ENCODE results near the gene ZNF691. TPM values are rescaled to one million over a fixed set of nuclear protein-coding genes. Genes with fewer than 3 reads are reported as not detected.
"Not testable (repeated sequence)": the region's sequence is repeated elsewhere in the genome, so short reads cannot be mapped to it uniquely, and the experiment has no call there.

Gene ZNF691, protein sequence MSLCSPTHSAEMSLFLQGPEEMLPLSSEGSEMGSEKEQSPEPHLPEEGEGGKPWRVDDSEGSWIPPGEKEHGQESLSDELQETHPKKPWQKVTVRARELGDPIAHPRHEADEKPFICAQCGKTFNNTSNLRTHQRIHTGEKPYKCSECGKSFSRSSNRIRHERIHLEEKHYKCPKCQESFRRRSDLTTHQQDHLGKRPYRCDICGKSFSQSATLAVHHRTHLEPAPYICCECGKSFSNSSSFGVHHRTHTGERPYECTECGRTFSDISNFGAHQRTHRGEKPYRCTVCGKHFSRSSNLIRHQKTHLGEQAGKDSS
- total RNA-seq (2014; rRNA removed; shearing (Covaris generic)), result 6.3 and 9.3 TPM in 2 replicates
- 9.3 and 16.6 TPM in 2 replicates for polyA plus RNA-seq (2014; cell fraction: nucleus; rRNA removed)

DNA sequence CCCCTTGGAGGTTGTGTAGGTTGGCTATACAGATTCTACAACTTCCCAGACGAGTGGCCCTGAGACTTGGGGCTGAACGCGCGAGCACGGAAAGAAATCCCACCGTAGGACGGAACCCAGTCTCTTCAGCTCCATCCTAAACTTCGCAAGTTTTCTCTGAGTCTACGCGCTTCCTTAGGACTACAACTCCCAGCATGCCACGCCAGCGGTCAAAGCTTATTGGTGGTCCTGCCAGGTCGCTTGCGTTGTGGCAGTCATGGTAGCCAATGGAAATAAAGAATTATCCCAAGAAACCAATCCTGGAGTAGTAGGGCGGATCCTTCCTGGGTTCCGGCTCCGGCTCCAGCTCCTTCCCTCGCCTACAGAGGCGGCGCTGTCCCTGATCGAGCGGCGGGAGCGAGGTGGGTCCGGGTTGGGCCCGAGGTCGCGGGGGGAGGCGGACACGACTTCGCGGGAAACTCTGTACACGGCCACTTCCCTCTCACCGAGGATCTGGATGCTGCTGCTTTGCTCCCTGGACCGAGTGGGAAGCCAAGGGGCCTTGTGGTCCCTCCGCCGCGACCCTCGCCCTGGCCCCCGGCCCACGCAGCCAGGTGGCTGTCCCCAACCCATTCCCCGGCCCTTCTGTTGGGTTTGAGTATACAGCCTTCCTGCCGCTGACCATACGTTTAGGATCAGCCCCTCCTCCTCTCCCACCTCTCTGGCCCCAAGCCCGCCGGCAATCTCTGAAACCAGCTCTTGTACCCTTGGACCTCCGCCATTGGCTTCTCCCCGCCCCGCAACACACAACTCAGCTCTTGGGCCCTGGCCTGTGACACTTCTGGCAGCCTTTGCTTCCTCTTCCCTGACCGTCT lies at the start of gene ZNF691:
TSS of gene ZNF691 (plus strand) at position 357 of the 854 bp plus-strand sequence. CDS start 3,046 bp downstream, outside the sequence.
- DNase-seq (ENCODE audit: extremely low read depth, low read depth), result peak; percentile 94

DNA sequence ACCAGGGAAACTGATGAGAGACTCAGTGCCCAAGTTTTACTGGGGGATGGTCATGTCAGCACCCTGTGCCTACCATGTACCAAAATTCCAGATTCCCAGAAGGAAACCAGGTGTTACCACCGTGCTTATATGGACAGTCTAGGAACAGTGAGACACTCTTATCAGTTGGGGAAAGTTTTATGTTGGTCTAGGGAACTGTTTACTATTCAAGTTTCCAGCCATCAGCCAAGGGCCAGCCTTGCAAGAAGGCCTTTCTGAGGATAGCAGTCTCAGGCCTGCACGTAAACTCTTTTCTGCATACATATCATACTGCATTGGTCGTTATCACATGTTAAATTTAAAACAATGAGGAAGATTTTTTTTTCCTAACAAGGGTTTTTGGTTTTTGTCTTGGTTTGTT lies 49.0 kb upstream of the ZNF691 start:
- DNase-seq (ENCODE audit: extremely low read depth, low read depth), result no peak

DNA sequence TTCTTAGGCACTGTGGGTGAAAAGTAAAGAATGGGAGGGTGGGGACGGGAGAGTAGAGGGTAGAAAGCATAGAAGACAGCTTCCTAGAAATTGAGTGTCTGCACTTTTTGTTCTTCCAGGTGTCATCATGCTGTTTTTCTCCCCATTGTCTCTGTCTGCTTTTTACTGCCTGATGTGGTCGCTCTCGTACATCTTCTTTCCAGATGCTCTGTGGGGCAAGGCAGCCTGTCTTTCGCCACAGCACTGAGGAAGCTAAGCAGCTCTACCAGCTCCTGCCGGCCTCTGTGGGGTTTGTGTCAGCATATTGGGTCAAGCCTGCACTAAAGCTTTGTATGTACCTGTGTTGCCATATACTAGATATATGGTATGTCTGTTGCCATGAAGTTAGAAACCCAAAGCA lies 48.4 kb upstream of the ZNF691 start:
- DNase-seq (ENCODE audit: extremely low read depth, low read depth), result no peak

DNA sequence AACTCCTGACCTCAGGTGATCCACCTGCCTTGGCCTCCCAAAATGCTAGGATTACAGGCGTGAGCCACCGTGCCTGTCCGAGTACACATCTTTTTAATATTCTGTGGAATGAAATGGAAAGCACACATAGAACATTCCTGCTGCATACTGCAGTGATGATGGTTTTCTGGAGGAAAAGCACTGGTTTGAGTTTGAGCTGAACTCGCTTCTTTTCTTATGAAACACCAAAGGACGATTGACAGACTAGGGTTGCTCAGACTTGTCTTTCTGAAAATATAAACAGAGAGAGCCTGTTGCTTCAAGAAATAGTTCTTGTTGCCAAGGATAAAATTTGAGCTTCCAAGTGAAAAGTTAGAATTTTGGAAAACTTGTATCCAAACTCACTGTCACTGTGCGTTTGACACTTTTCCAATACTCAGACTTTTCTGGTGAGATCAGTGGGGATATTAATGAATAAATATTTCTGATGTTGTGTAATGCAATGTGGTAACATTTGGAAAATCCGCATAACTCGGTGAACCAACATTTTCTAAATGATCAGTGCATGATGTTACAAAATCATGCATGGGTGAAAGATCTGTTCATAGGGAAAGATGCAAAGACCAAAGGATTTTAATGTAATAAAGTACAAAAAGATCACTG lies 44.5 kb upstream of the ZNF691 start:
- DNase-seq (ENCODE audit: extremely low read depth, low read depth), result no peak

DNA sequence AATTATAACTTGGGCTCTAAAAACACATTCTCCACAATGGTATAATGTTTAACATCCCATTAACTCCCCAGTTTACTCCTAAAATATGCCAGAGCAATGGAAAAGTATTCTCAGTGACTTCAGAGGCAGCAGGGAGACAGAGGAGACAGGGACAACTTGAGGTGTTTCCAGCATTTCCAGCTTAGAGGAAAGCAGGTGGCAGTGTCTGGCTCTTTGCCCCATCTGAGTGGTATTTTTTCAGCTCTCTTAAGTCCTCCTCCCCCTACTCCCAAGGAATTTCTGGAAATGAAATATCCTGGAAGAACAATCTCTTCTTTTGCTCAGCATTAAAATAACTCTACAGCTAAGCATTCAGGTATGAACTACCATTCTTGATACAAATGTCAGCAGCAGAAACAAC lies 40.2 kb upstream of the ZNF691 start:
- no peak for DNase-seq (ENCODE audit: extremely low read depth, low read depth)

DNA sequence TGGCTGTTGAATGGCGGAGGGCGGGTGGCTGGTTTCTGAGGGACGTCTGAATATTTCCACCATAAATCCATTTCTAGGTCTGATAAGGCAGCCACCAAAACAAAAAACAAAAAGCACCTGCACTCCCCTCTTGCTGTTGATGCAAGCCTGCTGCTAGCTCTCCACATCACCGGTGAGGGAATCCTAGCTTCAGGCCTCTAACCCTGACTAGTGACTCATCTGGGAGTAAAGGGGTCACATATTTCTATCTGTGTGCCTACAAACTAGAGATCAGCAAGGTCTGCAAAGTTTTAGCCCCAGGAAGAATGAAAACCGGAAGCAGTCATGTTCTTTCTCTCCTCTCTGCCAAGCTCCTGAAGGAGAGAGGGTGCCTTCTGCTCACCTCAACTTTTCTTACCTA lies 39.8 kb upstream of the ZNF691 start:
- no peak for DNase-seq (ENCODE audit: extremely low read depth, low read depth)

DNA sequence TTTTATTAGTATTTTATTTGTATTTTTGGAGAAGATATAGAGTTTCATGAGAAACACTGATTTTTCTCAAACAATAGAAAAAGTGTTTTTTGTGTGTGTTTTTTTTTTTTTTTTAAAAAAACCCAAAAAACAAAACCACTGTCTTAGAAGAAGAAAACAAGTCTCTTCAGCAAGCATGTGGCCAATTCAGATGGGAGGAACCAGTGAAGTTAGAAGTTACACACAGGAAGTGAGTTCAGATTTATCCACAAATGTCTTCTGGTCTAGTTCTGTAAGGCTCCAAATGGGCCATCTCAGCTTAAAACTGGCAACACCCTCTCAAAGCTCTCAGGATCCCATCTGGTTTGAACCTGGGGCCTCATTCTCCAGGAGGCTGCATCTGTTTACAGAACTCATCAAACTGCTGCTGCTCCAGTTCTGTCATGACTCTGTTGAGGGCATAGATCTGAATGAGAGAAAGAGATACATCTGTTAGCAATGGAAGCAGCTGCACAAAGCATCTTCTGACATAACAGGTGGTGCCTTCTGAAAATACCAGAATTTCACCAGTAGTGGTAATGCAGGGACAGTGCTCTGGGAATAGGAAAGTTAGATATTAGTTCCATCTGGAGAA lies 39.3 kb upstream of the ZNF691 start:
- DNase-seq (ENCODE audit: extremely low read depth, low read depth), result no peak

DNA sequence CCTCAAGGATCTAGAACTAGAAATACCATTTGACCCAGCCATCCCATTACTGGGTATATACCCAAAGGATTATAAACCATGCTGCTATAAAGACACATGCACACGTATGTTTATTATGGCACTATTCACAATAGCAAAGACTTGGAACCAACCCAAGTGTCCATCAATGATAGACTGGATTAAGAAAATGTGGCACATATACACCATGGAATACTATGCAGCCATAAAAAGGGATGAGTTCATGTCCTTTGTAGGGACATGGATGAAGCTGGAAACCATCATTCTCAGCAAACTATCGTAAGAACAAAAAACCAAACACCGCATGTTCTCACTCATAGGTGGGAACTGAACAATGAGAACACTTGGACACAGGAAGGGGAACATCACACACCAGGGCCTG lies 31.6 kb upstream of the ZNF691 start:
- DNase-seq (ENCODE audit: extremely low read depth, low read depth), result not testable (repeated sequence)

DNA sequence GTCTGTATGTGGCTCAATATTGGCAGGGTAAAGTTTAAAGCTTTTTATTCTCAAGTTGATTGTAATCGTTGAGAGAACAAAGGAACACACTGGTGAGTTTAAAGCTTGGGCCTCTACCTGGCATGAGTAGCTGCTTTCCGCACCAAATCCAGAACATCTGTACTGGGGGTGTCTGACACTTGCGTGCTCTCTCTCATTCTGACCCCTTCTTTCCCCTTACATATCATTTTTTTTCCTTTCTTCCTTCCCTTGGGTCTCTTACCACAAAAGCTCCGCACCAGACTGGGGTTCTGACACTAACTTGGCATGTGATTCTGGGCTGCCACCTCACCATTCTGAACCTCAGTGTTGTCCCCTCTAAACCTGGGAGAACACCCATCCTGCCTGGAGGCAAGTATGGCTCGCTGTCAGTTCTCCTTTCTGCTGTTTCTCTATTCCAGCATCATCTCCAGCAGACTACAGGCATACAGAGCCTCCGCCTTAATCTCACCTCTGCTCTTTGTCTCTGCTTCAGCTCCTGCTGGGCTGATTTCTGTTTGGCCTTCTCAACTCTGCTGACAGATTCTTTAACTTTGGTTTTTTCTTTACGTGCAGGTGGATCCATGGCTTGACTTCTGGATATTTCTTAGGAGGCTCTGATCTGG lies 30.4 kb upstream of the ZNF691 start:
- no peak for DNase-seq (ENCODE audit: extremely low read depth, low read depth)

DNA sequence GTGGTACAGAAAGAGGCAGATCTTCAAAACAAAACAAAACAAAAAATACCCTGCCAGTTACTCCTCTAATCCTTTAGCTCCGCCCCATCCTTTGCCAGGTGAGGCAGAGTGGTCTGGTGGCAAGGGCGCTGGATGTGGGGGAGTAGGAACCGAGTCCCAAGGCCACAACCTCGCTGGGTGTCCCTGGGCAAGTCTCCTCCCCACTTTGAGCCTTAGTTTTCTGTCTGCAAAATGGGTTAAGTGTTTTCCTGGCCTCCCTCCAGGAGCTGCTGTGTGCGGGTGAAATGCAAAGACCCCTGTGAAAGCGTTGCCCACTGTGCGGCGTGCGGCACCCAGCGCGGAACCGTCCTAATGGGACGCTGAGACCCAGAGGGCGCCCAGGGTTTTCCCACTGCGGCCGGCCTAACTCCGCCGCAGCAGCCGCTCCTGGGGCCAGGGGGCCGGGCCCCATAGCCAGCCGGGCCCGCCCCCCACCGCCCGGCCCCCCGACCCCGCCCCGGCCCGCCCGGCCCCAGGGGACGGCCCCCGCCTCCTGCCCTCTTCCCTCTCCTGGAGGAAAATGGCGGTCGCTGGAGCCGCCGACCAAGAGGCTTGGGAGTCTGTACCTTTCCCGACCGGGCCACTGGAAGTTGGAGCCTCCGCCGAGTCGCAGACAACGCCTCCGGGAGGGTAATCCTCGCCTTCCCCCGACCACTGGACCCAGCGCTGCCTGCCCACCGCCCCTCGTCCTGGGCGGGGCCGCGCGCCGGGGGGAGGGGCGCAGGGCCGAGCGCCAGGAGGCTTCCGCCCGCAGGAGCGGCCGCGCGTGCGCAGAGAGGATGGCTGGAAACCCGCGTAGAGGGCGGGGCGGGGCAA lies 29.6 kb upstream of the ZNF691 start, which contains the start of the genes ERMAP and SVBP:
TSS of gene ERMAP (plus strand) at position 538 of the 855 bp plus-strand sequence. CDS start 13,327 bp downstream, outside the sequence.
TSS of gene SVBP (minus strand) at position 813 of the 855 bp plus-strand sequence. CDS start 853 bp downstream, outside the sequence.
- peak; percentile 78 for DNase-seq (ENCODE audit: extremely low read depth, low read depth)

DNA sequence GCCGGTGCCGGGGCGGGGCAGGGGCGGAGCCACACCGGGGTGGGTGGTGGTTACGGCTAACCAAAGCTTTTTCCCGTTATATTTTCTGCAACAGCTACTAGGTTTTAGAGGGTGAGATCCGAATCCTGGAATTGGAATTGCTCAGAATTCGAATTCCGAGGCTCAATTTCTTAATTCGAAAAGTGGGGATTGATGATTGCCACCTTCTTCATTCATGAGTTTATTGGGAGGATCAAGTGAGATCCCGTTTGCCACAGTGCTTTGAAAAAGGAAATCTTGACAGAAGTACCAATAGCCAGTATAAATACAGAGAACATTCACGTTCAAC lies 29.0 kb upstream of the ZNF691 start:
- DNase-seq (ENCODE audit: extremely low read depth, low read depth), result no peak

DNA sequence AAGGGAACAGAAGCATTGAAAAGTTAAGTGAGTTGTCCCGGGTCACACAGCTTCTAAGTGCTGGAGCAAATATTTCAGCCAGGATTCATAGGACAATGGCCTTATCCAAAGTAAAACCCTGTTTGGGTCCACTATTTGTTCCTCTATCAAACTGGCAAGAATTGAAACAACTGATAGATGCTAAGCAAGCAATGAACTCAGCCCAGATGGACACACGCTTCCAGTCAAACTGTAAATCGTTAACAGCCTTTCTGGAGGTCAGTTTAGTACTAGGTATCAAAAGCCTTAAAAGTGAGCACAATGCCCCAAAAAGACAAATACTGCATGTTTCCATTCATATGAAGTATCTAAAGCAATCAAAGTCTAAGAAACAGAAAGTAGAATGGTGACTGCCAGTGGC lies 28.4 kb upstream of the ZNF691 start:
- DNase-seq (ENCODE audit: extremely low read depth, low read depth), result no peak

DNA sequence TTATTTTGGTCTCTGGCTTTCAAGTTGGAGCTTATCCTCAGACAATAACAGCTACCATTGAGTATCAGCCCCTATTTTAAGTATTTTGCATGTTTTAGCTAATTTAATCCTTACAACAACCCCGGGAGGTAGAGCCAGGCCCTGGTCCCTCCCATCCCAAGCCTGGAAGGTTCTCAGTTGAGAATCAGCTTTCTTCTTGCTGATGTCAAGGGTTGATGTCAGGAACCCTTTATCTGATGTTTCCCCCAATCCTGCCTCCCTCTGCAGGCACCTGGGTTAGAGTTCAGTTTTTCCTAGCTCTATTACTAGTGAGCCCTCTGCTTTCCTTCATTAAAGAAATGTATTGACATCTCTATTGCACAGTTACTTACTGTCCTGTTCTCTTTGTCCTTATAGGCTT lies 25.6 kb upstream of the ZNF691 start:
- no peak for DNase-seq (ENCODE audit: extremely low read depth, low read depth)

DNA sequence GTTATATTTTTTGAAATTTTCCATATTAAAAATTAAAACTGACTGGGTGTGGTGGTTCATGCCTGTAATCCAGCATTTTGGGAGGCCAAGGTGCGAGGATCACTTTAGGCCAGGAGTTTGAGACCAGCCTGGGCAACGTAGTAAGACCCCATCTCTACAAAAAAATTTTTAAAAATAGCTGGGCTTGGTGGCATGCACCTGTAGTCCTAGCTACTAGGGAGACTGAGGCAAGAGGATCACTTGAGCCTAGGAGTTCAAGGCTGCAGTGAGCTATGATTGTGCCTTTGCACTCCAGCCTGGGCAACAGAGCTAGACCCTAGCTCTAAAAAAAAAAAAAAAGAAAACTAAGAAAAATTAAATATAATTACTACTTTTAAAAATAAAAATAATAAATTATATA lies 24.7 kb upstream of the ZNF691 start:
- DNase-seq (ENCODE audit: extremely low read depth, low read depth), result no peak

DNA sequence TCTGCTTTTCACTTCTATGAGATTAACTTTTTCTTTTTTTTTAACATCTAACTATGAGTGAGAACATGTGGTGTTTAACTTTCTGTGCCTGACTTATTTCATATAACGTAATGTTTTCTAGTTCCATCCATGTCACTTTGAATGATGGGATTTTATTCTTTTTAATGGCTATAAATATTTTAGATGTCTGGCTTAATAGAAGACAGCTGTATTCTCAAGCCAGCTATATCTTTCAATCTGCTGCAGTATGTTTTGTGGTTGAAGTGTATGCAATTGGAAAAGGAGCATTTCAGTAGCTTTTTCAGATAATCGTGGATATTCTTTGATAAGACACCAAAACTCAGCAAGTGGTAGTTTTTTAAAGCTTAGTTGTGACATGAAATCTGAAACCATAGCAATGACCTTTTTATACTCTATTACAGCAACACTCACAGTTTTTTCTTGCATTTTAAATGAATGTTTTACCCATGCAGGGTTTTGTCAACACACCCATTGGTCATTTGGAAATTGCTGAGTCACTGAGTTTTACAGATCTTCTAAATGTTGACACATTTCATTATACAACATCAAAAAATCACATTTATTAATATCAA lies 23.5 kb upstream of the ZNF691 start:
- DNase-seq (ENCODE audit: extremely low read depth, low read depth), result no peak

DNA sequence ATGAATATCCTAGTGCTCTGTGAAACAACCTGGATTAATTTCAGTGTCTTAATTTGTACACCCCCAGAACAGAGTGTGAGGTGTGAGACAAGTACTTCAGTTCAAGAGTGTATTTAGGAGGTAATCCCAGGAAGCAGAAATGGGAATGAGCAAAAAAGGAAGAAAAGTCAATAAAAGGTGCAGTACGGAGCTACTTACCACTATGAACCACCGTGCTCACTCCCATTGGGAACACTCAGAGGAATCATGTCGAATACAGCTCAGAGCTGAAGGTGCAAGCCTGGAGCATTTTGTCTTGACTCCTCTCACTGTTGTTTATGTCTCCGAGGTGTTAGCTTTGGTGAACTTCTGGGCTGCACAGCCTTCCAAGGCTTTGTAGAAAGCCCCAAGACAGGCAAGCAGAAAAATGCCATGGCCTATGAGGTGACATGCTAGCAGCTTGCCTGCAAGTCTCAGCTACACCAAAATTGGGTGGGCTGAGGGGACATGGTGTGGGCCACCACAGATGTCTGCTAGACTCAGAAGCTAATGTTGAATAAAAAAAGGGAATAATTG lies 21.9 kb upstream of the ZNF691 start:
- DNase-seq (ENCODE audit: extremely low read depth, low read depth), result no peak

DNA sequence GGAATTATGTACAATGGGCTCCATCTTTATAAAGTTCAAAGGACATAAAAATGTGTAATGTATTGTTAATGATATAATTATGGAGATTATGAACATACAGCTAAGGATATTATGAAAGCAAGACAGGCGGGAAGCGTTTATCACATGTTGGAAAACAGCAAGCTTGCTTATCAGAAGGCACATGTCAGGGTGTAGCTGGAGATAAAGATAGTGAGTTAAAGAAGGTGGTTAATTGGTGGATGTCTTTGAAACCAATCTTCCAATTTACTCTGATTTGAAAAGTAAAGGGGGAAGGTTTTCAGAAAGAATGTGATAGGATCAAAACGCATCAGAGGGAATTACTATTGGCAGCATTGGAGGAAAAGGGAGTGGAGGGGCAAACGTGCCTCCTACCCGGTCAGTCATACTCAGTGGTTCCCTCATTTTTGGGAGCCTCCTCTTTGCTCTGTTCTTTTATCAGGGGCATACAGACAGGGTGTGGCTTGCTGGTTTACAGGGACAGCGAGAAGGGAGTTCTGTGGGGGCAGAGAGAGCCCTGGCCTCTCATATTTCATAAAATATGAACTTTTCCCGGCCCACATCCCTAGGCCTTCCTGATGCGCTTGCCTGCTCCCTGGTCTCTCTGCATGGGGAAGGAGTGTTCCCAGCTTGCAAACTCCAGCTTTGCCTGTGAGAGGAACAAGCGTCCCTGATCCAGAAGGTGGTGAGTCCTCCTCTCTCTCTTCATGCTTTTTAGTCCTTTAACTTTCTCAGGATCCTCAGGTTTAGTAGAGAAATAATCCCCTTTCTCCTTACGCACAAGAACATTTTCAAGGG lies 21.2 kb upstream of the ZNF691 start:
- no peak for DNase-seq (ENCODE audit: extremely low read depth, low read depth)

DNA sequence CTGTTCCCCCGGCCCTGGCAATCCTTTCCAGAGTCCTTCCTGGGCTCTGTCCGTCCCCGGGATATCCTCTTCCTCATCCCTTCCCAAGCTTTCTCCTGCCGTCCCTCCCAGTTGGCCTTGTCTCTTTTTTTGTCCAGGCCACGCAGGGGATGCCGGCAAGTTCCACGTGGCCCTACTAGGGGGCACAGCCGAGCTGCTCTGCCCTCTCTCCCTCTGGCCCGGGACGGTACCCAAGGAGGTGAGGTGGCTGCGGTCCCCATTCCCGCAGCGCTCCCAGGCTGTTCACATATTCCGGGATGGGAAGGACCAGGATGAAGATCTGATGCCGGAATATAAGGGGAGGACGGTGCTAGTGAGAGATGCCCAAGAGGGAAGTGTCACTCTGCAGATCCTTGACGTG lies 15.8 kb upstream of the ZNF691 start:
- no peak for DNase-seq (ENCODE audit: extremely low read depth, low read depth)

Data from NCI-H460 (cell line).